Measurements from ENCODE around the gene NKX6-1.
A peak's percentile ranks its signal among the peaks of the same experiment; 100 is the strongest.

NKX6-1 gene

DNA sequence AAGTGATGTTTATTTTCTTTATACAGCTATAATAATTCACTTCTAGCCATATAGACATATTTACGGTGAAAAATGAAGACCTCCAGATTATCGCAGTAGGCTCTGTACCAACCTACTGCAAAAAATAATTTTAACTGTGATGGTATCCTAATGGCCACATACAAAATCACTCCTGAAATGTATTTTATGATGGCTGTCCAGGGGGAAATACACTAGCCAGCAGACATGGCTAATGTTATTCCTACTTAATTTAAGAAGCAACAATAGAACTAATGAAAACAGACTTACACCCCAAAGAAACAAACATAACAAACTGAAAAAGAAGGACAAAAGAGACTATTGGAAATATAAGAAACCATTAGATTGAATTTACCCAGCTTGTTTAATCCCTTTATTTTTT lies 4.6 kb downstream of the NKX6-1 start:
- no peak overlapping the region for H3K4me3 ChIP-seq (ENCODE audit: low read depth, low read length)
- peaks cover 81% of the 10 kb centered on the region for H3K27me3 ChIP-seq (ENCODE audit: insufficient read depth, low read depth, severe bottlenecking)
- TF ChIP-seq, protein P1, sequence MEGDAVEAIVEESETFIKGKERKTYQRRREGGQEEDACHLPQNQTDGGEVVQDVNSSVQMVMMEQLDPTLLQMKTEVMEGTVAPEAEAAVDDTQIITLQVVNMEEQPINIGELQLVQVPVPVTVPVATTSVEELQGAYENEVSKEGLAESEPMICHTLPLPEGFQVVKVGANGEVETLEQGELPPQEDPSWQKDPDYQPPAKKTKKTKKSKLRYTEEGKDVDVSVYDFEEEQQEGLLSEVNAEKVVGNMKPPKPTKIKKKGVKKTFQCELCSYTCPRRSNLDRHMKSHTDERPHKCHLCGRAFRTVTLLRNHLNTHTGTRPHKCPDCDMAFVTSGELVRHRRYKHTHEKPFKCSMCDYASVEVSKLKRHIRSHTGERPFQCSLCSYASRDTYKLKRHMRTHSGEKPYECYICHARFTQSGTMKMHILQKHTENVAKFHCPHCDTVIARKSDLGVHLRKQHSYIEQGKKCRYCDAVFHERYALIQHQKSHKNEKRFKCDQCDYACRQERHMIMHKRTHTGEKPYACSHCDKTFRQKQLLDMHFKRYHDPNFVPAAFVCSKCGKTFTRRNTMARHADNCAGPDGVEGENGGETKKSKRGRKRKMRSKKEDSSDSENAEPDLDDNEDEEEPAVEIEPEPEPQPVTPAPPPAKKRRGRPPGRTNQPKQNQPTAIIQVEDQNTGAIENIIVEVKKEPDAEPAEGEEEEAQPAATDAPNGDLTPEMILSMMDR (IDR thresholded peaks at IDR 0.05; ENCODE audit: low read depth, low read length) = no peak
- no peak overlapping the region for H3K27ac ChIP-seq
- H3K36me3 ChIP-seq = no peaks in the 10 kb centered on the region
- peaks cover 2% of the 10 kb centered on the region for H3K9me3 ChIP-seq (ENCODE audit: severe bottlenecking)
- DNase-seq = no peak

DNA sequence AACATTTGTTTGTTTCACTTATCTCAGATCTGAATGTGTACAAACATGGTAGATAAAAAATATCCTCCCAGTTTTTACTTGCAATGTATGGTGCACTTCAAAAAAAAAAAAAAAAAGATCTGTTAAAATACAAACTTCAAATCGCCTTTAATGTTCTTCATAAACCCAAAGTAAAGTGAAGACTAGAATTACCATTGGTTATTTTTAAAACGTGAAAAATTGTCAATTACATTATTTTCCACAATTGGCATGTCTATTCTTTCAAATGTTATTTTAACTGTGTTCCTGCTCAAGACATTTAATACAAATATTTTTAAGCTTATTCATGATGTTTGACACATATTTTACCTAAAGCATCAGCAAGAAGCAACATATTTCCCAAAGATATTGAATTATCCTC lies 5.0 kb downstream of the NKX6-1 start:
- no peak for DNase-seq
- TF ChIP-seq, protein P1 (IDR thresholded peaks at IDR 0.05; ENCODE audit: low read depth, low read length) = no peak
- peaks cover 81% of the 10 kb centered on the region for H3K27me3 ChIP-seq (ENCODE audit: insufficient read depth, low read depth, severe bottlenecking)
- H3K36me3 ChIP-seq = no peaks in the 10 kb centered on the region
- H3K4me3 ChIP-seq (ENCODE audit: low read depth, low read length) = no peak overlapping the region
- H3K27ac ChIP-seq = no peak overlapping the region
- peaks cover 2% of the 10 kb centered on the region for H3K9me3 ChIP-seq (ENCODE audit: severe bottlenecking)

DNA sequence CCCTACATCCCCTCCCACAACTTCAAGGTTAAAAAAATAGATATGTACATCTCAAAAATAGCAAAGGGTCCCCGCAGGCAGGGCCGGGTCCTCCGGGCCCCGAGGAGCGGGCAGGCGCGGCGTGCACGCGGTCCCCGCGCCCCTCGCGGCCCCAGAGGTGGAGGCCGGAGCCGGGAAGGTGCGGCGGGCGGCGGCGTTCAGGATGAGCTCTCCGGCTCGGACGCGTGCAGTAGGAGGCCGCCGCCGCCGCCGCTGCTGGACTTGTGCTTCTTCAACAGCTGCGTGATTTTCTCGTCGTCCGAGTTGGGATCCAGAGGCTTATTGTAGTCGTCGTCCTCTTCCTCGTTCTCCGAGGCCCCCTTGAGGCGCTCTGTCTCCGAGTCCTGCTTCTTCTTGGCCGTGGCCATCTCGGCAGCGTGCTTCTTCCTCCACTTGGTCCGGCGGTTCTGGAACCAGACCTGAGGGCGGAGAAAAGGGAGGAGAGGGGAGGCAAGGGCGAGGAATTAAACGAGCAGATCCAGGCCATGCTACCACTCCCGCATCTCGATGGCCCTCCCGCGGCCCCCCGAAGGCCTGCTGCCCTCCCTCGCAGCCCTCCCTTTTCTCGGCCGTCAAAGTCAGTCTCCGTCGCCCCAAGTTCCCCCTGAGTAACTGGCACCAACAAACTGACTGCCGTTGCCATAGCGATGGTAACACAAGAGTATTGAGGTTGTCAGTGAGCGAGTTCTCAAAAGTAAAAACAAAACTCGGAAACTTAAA lies 5.8 kb downstream of the NKX6-1 start:
- Histone ChIP-seq H3K4me3 (ENCODE audit: low read depth, low read length) (peak overlapping the region; percentile 19), H3K36me3 (no peaks in the 10 kb centered on the region), H3K27ac (no peak overlapping the region), H3K27me3 (ENCODE audit: insufficient read depth, low read depth, severe bottlenecking) (peaks cover 79% of the 10 kb centered on the region), H3K9me3 (ENCODE audit: severe bottlenecking) (peaks cover 2% of the 10 kb centered on the region)
- TF ChIP-seq, protein P1 (IDR thresholded peaks at IDR 0.05; ENCODE audit: low read depth, low read length) = peak; percentile 33; the same call in 1 of the 2 replicates
- DNase-seq = peak; percentile 57

DNA sequence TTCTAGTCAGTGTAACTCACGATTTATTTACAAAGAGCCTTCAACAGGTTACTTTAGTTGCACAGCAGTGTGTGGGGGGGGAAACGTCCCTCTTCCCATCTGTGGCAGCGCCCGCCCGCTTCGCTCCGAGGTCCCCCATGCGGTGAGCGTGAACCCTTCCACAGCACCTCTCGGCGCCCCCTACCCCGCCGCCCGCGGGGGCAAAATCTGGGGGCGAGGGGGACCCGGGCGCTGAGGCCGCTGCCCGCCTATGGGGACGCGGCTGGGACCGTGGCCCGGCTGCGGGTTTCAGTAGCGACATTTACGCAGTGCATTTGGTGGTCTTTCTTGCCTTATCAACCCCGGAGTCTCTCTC lies 6.4 kb downstream of the NKX6-1 start:
- Histone ChIP-seq H3K9me3 (ENCODE audit: severe bottlenecking) (peaks cover 2% of the 10 kb centered on the region), H3K36me3 (no peaks in the 10 kb centered on the region), H3K27ac (no peak overlapping the region), H3K4me3 (ENCODE audit: low read depth, low read length) (peak overlapping the region; percentile 19), H3K27me3 (ENCODE audit: insufficient read depth, low read depth, severe bottlenecking) (peaks cover 76% of the 10 kb centered on the region)
- DNase-seq = no peak
- TF ChIP-seq, protein P1 (IDR thresholded peaks at IDR 0.05; ENCODE audit: low read depth, low read length) = no peak

DNA sequence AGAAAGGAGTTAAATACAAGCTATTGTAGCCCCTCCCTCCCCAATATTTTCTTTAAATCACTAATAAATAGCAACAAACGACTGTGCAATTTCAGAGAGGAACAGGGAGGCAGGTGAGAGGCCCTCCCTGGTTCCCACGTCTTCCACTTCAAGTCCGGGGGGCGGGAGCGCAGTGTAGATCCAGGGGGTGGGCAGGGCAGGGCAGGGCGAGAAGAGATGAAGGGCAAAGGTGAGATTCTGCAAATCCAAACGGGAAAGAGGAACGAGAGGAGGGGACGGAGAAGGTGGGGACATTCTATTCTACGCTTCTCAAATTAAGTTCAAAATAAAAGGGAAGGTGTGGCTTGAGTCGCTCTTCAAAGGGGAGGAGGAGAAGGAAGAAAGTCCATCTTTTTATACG lies 6.8 kb downstream of the NKX6-1 start:
- TF ChIP-seq, protein P1 (IDR thresholded peaks at IDR 0.05; ENCODE audit: low read depth, low read length) = no peak
- DNase-seq = no peak
- H3K36me3 ChIP-seq = no peaks in the 10 kb centered on the region
- H3K27ac ChIP-seq = no peak overlapping the region
- peaks cover 2% of the 10 kb centered on the region for H3K9me3 ChIP-seq (ENCODE audit: severe bottlenecking)
- peaks cover 76% of the 10 kb centered on the region for H3K27me3 ChIP-seq (ENCODE audit: insufficient read depth, low read depth, severe bottlenecking)
- H3K4me3 ChIP-seq (ENCODE audit: low read depth, low read length) = no peak overlapping the region

DNA sequence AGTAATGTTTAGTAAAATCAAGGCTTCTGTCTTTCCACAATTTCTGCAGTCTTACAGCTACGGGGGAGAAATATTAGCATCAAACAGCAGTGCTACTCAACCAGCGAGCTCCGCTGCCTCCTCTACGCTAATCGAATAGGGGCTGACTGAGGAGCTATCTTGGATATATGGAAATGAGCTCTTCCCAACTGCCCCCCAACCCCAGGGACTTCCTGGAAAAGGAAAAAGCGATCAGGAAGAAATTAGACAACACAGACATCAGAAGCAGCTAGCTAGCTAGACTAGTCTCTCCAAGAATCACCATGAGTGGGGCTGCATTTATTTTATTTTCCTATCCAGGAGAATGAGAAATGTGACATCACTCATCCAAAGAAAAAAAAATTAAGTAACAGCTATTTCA lies 7.6 kb downstream of the NKX6-1 start:
- H3K9me3 ChIP-seq (ENCODE audit: severe bottlenecking) = peaks cover 2% of the 10 kb centered on the region
- H3K27me3 ChIP-seq (ENCODE audit: insufficient read depth, low read depth, severe bottlenecking) = peaks cover 76% of the 10 kb centered on the region
- H3K4me3 ChIP-seq (ENCODE audit: low read depth, low read length) = no peak overlapping the region
- DNase-seq = no peak
- H3K27ac ChIP-seq = no peak overlapping the region
- no peaks in the 10 kb centered on the region for H3K36me3 ChIP-seq
- TF ChIP-seq, protein P1 (IDR thresholded peaks at IDR 0.05; ENCODE audit: low read depth, low read length) = no peak

Data from WERI-Rb-1 (cell line).